ENCODE data around the gene B3GALNT2. TPM values are rescaled to one million over a fixed set of nuclear protein-coding genes. Genes with fewer than 3 reads are reported as not detected.

The B3GALNT2 gene
- total and polyA plus RNA-seq, 2 of the 8 experiments (the other 6 are each of a cell fraction or from before 2014, with no cell fraction given): 15.4 to 39.4 TPM

DNA sequence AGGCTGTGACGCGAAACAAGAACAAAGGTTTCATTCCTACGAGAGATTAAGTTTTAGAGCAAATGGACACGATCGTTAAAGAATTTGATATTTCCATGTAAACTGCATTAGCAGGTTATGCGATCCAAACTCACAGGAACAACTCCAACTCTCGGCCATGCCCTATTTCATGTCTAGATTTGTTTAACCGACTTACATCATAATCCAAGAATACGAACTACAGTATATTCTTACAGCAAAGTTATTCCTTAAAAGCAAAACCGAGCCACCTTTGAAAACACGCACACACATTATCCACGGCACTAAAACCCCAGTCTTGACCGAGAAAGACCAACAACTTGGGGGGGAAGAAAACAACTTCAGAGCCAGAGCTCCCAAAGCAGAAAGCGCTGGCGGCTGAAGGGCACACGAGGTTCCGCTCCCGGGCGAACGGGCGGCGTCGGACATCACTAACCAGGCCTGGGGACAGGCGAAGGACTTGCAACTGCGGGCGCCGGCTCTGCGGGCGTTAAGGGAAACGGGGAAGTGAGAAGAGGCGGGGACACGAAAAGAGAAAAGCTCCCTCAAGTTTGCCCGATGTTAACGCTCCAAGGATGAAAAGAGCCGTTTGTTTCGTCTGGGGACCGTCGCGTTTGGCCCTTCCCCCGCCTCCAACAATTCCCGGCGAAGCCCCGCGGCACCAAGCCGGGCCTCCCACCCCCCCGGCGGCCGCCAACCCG is 690 bp downstream of the B3GALNT2 start:
- peaks cover 11 to 51% of the 10 kb centered on the region in 2 experiments for H3K79me2 ChIP-seq (ENCODE audit: control insufficient read depth in 1 of 2, insufficient read depth in 2 of 2, low read length in 2 of 2)
- H2AFZ ChIP-seq (ENCODE audit: low read length): peak overlapping the region; percentile 37; the same call in 1 of the 2 replicates
- no peak overlapping the region for H2BK20ac ChIP-seq (ENCODE audit: low read length)
- H3K27me3 ChIP-seq (replicated peaks in 1 of 4; ENCODE audit: control insufficient read depth in 3 of 4, extremely low read depth in 1 of 4, insufficient read depth in 3 of 4, low read length in 3 of 4): no peaks in the 10 kb centered on the region
- 2% methylated on average over 38 of the region's 49 CpGs; no CpG with 5 or more reads in 1 of the 2 experiments for WGBS, 2 experiments (ENCODE audit: extremely low coverage in 1 of 2, insufficient coverage in 1 of 2, insufficient read length in 1 of 2, insufficient replicate concordance in 2 of 2, low coverage in 1 of 2, low lambda C conversion rate in 2 of 2, missing lambda C conversion rate in 1 of 2)
- H3K4me3 ChIP-seq (ENCODE audit: extremely low read depth in 1 of 4, insufficient read depth in 2 of 4, low read depth in 3 of 4, low read length in 4 of 4): peak overlapping the region; percentile 79 to 95 (median 91)
- peak overlapping the region; percentile 79; the same call in 1 of the 2 replicates for H3K27ac ChIP-seq (ENCODE audit: low read depth, low read length)
- H3K9me3 ChIP-seq (ENCODE audit: insufficient read depth in 2 of 2, low read depth in 1 of 2, low read length in 1 of 2): no peaks in the 10 kb centered on the region
- DNase-seq (ENCODE audit: low read depth in 1 of 2, low spot score in 2 of 2) (no peak), FAIRE-seq (no peak)
- H3K9ac ChIP-seq (replicated peaks in 1 of 4; ENCODE audit: extremely low read depth in 1 of 4, low read depth in 3 of 4, low read length in 3 of 4): peak overlapping the region; percentile 71 to 89 (median 79)
- POLR2A ChIA-PET (ENCODE audit: partially characterized antibody): interaction anchor here (0.7 to 2.3 kb wide), 11 partner anchors 10 to 375 kb away, joined by 3 to 8 read pairs (median 5); partner anchors contain the start of genes ARID4B, GGPS1, TBCE and TOMM20
- H3K36me3 ChIP-seq (ENCODE audit: control insufficient read depth in 2 of 4, insufficient read depth in 4 of 4, low read length in 3 of 4): no peaks in the 10 kb centered on the region
- H3K14ac ChIP-seq (ENCODE audit: insufficient read length): no peak overlapping the region
- H2BK120ac ChIP-seq (replicated peaks; ENCODE audit: low read depth, low read length): no peak overlapping the region
- H2BK5ac ChIP-seq (ENCODE audit: low read depth, low read length): no peak overlapping the region
- H4K20me1 ChIP-seq (replicated peaks in 1 of 2; ENCODE audit: control insufficient read depth in 1 of 2, insufficient read depth in 2 of 2, low read length in 2 of 2): peaks cover 3 to 10% of the 10 kb centered on the region in 2 experiments
- peaks cover 0 to 6% (median 0%) of the 10 kb centered on the region in 4 experiments; a peak in 2 of 7 replicates for H3K4me1 ChIP-seq (replicated peaks in 1 of 4; ENCODE audit: control insufficient read depth in 3 of 4, insufficient read depth in 4 of 4, low read length in 3 of 4)
- peak overlapping the region; percentile 87 for H4K8ac ChIP-seq (ENCODE audit: extremely low read depth, insufficient read depth, low read length)
- peak overlapping the region; percentile 81 to 86 for H3K4me2 ChIP-seq (ENCODE audit: insufficient read depth in 1 of 2, low read depth in 2 of 2, low read length in 2 of 2)
- H4K91ac ChIP-seq (replicated peaks; ENCODE audit: insufficient read length, low read length): no peak overlapping the region
- CTCF ChIA-PET (ENCODE audit: partially characterized antibody): interaction anchor here (0.5 to 2.4 kb wide), 26 partner anchors 7 to 453 kb away, joined by 3 to 9 read pairs (median 4); no protein-coding TSS in a partner anchor
- H3K4ac ChIP-seq (replicated peaks; ENCODE audit: insufficient read length, low read depth, low read length): no peak overlapping the region
- H3K23me2 ChIP-seq (ENCODE audit: low read depth, low read length): peaks cover 8% of the 10 kb centered on the region; the same call in 1 of the 2 replicates
- H3K79me1 ChIP-seq (ENCODE audit: low read depth, low read length): no peaks in the 10 kb centered on the region
- H3K56ac ChIP-seq (replicated peaks; ENCODE audit: insufficient read length, low read depth, low read length): no peak overlapping the region
- TF ChIP-seq RBBP5 (IDR thresholded peaks at IDR 0.05; ENCODE audit: borderline replicate concordance, low read depth, low read length): 0 out of 2 replicates have a peak, but pooled peaks have one; percentile 63
- TF ChIP-seq YY1 (IDR thresholded peaks at IDR 0.05; ENCODE audit: low read depth, low read length): 0 out of 2 replicates have a peak, but pooled peaks have one; percentile 21
- TF ChIP-seq KDM4A (IDR thresholded peaks at IDR 0.05; ENCODE audit: low read depth, low read length, severe bottlenecking): peak; percentile 66
- peak; percentile 20 for TF ChIP-seq ASH2L (IDR thresholded peaks at IDR 0.05; ENCODE audit: low read length)
- TF ChIP-seq SAP30 (IDR thresholded peaks at IDR 0.05; ENCODE audit: insufficient read depth, insufficient replicate concordance, low read length): peak; percentile 48
- TF ChIP-seq BRCA1 (IDR thresholded peaks at IDR 0.05; ENCODE audit: low read depth, low read length): no peak
- no peak for TF ChIP-seq POLR2AphosphoS5 (IDR thresholded peaks at IDR 0.05; ENCODE audit: low read depth, low read length)
- peak; percentile 47 for TF ChIP-seq TAF7 (optimal IDR thresholded peaks at IDR 0.05; ENCODE audit: borderline replicate concordance, low read depth, low read length)
- TF ChIP-seq POLR2A (IDR thresholded peaks at IDR 0.05; ENCODE audit: control extremely low read depth in 1 of 2, low read depth in 2 of 2, low read length in 2 of 2): peak in 1 of 2 experiments; percentile 71; a peak in 1 of 3 replicates
- H2BK12ac ChIP-seq (ENCODE audit: low read depth, low read length): no peak overlapping the region; the same call in 1 of the 2 replicates
- no peak overlapping the region for H2BK15ac ChIP-seq (ENCODE audit: low read length)
- H4K5ac ChIP-seq (ENCODE audit: insufficient read length, low read depth, low read length): no peak overlapping the region
- H3K23ac ChIP-seq (ENCODE audit: insufficient read length): no peak overlapping the region
- H3K18ac ChIP-seq (ENCODE audit: extremely low read depth, low read length): 0 out of 2 replicates have a peak overlapping the region, but pooled peaks have one; percentile 27
- no peak overlapping the region for H2AK5ac ChIP-seq (ENCODE audit: low read depth, low read length)

Data from H1 (cell line).